Measurements from ENCODE around the gene TBX2. TPM values are rescaled to one million over a fixed set of nuclear protein-coding genes. Genes with fewer than 3 reads are reported as not detected.

TBX2 gene
- total RNA-seq, 4 donors from 2014 or later = 19.0 to 33.6 (median 22.8) TPM

DNA sequence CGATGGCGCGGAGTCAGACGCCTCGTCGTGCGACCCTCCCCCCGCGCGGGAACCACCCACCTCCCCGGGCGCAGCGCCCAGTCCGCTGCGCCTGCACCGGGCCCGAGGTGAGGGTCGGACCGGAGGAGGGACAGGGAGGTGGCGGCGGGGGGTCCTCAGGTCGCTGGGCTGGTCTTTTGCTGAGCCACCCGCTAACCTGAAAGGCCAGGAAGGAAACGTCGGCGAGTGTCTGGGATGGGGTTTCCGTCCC, 4.9 kb downstream of the TBX2 start:
- no peak for TF ChIP-seq POLR2AphosphoS5 (IDR thresholded peaks at IDR 0.05)
- TF ChIP-seq EP300 (IDR thresholded peaks at IDR 0.05) = no peak
- no peak for TF ChIP-seq POLR2A (IDR thresholded peaks at IDR 0.05)
- TF ChIP-seq, protein P1, sequence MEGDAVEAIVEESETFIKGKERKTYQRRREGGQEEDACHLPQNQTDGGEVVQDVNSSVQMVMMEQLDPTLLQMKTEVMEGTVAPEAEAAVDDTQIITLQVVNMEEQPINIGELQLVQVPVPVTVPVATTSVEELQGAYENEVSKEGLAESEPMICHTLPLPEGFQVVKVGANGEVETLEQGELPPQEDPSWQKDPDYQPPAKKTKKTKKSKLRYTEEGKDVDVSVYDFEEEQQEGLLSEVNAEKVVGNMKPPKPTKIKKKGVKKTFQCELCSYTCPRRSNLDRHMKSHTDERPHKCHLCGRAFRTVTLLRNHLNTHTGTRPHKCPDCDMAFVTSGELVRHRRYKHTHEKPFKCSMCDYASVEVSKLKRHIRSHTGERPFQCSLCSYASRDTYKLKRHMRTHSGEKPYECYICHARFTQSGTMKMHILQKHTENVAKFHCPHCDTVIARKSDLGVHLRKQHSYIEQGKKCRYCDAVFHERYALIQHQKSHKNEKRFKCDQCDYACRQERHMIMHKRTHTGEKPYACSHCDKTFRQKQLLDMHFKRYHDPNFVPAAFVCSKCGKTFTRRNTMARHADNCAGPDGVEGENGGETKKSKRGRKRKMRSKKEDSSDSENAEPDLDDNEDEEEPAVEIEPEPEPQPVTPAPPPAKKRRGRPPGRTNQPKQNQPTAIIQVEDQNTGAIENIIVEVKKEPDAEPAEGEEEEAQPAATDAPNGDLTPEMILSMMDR (IDR thresholded peaks at IDR 0.05) = no peak
- no peak for ATAC-seq
- no CpG with 5 or more reads among the region's 27 CpGs for WGBS, 2 donors (ENCODE audit: low coverage in 1 of 2)
- Histone ChIP-seq H3K4me3 (peak overlapping the region in 1 of 2 donors; percentile 57), H3K4me1 (peaks cover 0 to 93% (median 15%) of the 10 kb centered on the region in 3 donors), H3K27ac (peak overlapping the region in 2 of 4 donors; percentile 57 to 94), H3K9me3 (no peaks in the 10 kb centered on the region), H3K27me3 (peaks cover 72% of the 10 kb centered on the region), H3K36me3 (peaks cover 0 to 42% of the 10 kb centered on the region in 2 donors)

DNA sequence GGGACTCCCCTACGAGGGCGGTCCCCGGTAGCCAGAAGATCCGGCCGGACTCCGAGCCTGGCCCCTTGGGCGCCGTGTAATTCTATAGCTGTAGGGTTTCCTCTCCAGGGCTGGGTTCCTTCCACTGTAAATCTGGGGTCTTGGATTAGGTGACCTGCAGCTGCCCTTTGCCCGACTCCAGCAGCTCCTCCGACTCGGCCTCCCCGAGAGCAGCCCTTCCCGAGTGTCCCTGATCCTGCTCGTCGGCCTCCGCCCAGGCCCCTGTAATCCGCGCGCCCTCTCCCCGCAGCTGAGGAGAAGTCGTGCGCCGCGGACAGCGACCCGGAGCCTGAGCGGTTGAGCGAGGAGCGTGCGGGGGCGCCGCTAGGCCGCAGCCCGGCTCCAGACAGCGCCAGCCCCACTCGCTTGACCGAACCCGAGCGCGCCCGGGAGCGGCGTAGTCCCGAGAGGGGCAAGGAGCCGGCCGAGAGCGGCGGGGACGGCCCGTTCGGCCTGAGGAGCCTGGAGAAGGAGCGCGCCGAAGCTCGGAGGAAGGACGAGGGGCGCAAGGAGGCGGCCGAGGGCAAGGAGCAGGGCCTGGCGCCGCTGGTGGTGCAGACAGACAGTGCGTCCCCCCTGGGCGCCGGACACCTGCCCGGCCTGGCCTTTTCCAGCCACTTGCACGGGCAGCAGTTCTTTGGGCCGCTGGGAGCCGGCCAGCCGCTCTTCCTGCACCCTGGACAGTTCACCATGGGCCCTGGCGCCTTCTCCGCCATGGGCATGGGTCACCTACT, 5.5 kb downstream of the TBX2 start:
- 40% methylated on average over 1 of the region's 71 CpGs; no CpG with 5 or more reads in 1 of the 2 donors for WGBS, 2 donors (ENCODE audit: low coverage in 1 of 2)
- no peak for TF ChIP-seq POLR2A (IDR thresholded peaks at IDR 0.05)
- no peak for TF ChIP-seq EP300 (IDR thresholded peaks at IDR 0.05)
- TF ChIP-seq, protein P1 (IDR thresholded peaks at IDR 0.05) = no peak
- TF ChIP-seq POLR2AphosphoS5 (IDR thresholded peaks at IDR 0.05) = no peak
- Histone ChIP-seq H3K4me3 (peak overlapping the region in 1 of 2 donors; percentile 57), H3K9me3 (no peaks in the 10 kb centered on the region), H3K36me3 (peaks cover 0 to 42% of the 10 kb centered on the region in 2 donors), H3K27ac (peak overlapping the region in 3 of 4 donors; percentile 39 to 94 (median 57)), H3K4me1 (peaks cover 0 to 95% (median 19%) of the 10 kb centered on the region in 3 donors), H3K27me3 (peaks cover 73% of the 10 kb centered on the region)
- no peak for ATAC-seq

DNA sequence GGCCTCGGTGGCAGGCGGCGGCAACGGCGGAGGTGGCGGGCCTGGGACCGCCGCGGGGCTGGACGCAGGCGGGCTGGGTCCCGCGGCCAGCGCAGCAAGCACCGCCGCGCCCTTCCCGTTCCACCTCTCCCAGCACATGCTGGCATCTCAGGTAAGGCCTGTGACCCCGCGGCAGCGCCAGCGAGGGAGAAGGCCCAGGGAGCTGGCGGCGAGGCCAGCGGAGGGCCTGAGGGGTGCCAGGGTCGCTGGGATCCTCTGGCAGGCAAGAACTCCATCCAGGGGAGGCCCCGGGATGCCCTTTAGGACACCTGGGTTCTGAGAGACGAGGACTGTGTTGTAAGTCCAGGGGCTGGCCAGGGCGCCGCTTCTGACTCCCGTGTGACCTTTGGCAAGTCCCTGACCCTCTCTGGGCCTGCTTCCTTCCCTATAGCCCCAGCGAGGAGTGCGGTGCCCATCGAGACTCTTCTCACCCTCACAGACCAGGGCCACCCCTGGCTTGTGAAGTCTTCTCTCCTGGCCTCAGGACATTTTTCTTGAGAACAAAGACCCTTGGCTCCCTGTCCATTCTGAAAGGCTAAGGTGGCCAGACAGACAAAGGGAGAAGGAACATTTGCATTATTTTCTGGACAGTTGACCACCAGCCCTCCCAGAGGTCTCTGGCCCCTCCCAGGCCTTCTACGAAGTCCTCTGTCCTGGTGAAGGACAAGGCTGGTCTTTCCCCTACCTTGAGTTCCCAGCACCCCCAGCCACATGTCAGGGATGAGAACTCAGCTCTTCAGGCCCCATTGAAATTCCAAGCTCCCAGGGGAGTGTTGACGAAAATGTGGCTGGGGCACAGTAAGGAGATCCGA, 6.3 kb downstream of the TBX2 start:
- 74% methylated on average over 2 of the region's 37 CpGs; no CpG with 5 or more reads in 1 of the 2 donors for WGBS, 2 donors (ENCODE audit: low coverage in 1 of 2)
- Histone ChIP-seq H3K4me1 (peaks cover 0 to 97% (median 25%) of the 10 kb centered on the region in 3 donors), H3K9me3 (no peaks in the 10 kb centered on the region), H3K27me3 (peaks cover 73% of the 10 kb centered on the region), H3K27ac (peak overlapping the region in 3 of 4 donors; percentile 57 to 94 (median 58)), H3K36me3 (peaks cover 0 to 42% of the 10 kb centered on the region in 2 donors), H3K4me3 (peak overlapping the region in 1 of 2 donors; percentile 57)
- no peak for ATAC-seq
- TF ChIP-seq POLR2A (IDR thresholded peaks at IDR 0.05) (no peak), EP300 (IDR thresholded peaks at IDR 0.05) (no peak), POLR2AphosphoS5 (IDR thresholded peaks at IDR 0.05) (no peak)
- TF ChIP-seq, protein P1 (IDR thresholded peaks at IDR 0.05) = no peak

DNA sequence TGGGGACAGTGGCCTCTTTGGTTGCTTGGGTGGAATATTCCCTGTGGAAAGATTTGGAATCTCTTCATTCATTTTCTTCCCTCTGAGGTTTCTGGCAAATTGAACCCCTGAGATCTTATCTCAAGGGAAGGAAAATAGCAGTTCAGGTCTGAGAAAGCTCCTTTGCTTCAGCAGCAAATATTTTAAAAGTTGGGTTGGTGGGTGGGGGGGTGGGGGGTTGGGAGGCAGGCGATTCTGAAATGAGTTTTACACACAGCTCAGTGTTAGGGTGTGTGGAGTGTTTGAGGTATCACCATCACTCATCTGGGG, 6.8 kb downstream of the TBX2 start:
- H3K4me1 ChIP-seq = peaks cover 0 to 97% (median 31%) of the 10 kb centered on the region in 3 donors
- TF ChIP-seq EP300 (IDR thresholded peaks at IDR 0.05) = no peak
- no peak for TF ChIP-seq POLR2AphosphoS5 (IDR thresholded peaks at IDR 0.05)
- TF ChIP-seq POLR2A (IDR thresholded peaks at IDR 0.05) = no peak
- TF ChIP-seq, protein P1 (IDR thresholded peaks at IDR 0.05) = no peak
- peak overlapping the region in 3 of 4 donors; percentile 57 to 94 (median 58) for H3K27ac ChIP-seq
- no peak for ATAC-seq
- H3K4me3 ChIP-seq = peak overlapping the region in 1 of 2 donors; percentile 57
- peaks cover 0 to 42% of the 10 kb centered on the region in 2 donors for H3K36me3 ChIP-seq
- H3K27me3 ChIP-seq = peaks cover 73% of the 10 kb centered on the region
- no peaks in the 10 kb centered on the region for H3K9me3 ChIP-seq
- WGBS, 2 donors (ENCODE audit: low coverage in 1 of 2) = 60% methylated on average over 1 of the region's 1 CpG; no CpG with 5 or more reads in 1 of the 2 donors
